TTC549 (cell line): Measurements from ENCODE around the gene CYP3A4.
"Not testable (repeated sequence)": the region's sequence is repeated elsewhere in the genome, so short reads cannot be mapped to it uniquely, and the experiment has no call there.

Source experiments
- FAIRE-seq: peaks from 2 replicates; lab custom pipeline; 2012; peaks lifted over from hg19 to GRCh38; lab: Jason Lieb, UNC

CYP3A4 gene

DNA sequence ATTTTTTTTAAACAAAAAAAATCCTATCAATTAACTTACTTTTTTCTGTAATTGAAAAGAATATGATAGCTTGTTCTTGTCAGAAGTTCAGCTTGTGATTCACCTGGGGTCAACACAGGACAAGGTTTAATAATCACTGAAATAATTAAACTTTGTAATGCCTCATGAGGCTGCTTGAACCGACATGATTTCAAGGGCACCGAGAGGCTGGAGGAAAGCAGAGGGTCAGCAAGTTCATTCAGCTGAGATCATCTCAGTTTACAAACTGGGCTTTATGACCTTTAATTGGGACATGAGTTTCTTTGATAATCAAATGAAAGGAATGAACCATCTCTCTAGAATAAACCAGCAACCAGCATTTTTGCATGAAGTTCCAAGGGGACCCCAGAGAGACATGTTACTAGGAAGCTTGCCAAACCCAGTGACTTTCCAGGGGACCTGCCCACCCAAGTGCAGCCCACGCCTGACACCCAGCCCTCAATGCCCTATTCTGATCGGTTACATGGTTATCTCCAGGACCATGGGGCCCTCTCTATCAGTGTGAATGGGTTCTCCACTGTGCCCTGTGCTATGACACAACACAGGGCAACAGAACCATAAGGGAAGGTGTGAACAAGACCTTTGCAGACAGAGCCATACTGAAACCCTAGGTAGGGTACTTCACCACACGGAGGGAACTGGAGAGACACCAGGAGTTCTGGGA, 7.8 kb upstream of the CYP3A4 start:
- no peak for FAIRE-seq

- no peak for FAIRE-seq
Observed at GRCh38 chr7:99791021-99791420, 7.0 kb upstream of the CYP3A4 start.

- no peak for FAIRE-seq
Observed at GRCh38 chr7:99790407-99790806, 6.4 kb upstream of the CYP3A4 start.

- no peak for FAIRE-seq
Observed at GRCh38 chr7:99789441-99790070, 5.6 kb upstream of the CYP3A4 start.

- FAIRE-seq, result no peak
Observed at GRCh38 chr7:99788554-99788953, 4.6 kb upstream of the CYP3A4 start.

DNA sequence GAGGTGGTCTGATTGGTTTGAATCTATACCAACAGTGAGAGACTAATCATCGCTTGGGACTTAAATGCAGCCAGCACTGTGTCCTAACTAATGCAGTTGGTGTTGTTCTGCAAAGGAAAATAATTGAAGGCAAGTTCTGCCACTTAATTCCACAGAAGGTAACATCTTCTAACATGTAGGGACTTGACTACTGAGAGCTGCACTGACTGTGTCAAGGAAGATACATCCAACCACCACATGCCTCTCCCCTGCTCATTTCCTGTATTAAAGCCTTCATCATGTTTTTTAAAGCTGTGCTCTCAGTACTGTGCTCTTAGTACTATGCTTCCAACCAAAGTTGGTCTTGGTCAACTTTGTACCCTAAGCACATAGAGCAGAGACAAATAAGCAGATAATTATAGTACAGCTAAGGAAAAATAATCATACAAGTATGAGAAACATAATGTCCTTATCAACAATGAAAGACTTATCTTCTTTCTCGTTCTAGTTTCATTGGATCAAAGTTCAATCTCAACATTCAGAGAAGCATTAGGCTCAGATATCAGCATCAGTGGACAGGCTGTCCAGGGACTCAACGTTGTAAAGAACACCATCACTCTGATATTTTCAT, 2.8 kb upstream of the CYP3A4 start:
- FAIRE-seq, result no peak

GRCh38 chr7:99785654-99786053, 1.7 kb upstream of the CYP3A4 start:
- not testable (repeated sequence) for FAIRE-seq

- FAIRE-seq, result no peak
Observed at GRCh38 chr7:99782012-99782953, 1.7 kb downstream of the CYP3A4 start.

GRCh38 chr7:99780588-99780987, 3.4 kb downstream of the CYP3A4 start:
- FAIRE-seq, result no peak

DNA sequence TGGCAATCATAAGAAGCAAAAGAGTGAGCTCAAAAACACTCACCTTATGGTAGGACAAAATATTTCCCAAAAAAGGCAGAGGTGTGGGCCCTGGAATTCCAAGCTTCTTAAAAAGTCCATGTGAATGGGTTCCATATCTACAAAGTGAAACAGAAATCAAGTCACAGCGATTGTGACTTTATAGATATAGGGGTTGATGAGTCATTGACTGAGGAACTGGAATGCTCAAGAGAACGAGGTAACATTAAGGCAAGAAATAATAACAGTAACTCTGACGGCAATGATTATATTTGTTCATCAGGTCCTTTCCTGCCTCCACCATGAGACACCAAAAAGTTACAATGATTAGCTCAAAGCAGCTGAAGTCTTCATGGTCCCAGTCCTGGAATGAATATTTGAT, 4.0 kb downstream of the CYP3A4 start:
- FAIRE-seq, result no peak

DNA sequence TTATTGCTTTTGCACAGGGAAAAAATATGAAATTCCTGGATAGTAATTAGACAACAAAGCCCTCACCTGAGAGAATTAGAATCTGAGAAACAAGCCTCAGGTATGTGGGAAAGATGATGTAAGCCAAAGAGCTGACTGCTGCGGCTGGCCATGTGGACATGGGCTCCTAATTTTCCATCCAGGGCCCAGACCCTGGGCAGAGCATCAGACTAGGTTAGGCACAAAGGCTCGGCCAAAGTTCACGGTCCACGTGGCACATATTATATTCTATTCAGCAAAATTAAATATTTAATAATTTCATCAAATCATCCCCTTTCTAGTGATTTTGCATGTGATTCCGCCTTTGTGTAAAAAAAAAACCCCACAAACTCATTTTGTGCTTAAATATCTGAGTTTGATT, 5.1 kb downstream of the CYP3A4 start:
- no peak for FAIRE-seq

DNA sequence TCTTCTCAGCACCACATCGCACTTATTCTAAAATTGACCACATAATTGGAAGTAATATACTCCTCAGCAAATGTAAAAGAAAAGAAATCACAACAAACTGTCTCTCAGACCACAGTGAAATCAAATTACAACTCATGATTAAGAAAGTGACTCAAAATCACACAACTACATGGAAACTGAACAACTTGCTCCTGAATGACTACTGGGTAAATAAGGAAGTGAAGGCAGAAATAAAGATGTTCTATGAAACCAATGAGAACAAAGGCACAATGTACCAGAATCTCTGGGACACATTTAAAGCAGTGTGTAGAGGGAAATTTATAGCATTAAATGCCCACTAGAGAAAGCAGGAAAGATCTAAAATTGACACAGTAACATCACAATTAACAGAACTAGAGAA, 10.6 kb downstream of the CYP3A4 start:
- FAIRE-seq, result not testable (repeated sequence)

DNA sequence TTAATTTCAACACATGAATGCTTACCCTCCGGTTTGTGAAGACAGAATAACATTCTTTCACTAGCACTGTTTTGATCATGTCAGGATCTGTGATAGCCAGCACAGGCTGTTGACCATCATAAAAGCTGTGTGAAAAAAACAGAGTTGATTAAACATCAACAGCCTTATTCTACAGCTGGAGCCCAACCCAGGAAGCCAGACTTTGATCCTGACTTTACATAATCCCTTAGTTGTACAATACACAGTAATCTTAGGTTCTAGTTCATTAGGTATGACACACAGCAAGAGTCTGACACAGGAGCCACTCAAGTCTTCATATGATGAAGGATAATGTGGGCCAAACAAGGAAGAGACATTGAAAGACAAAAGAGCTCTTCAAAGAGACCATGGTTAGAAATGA, 11.4 kb downstream of the CYP3A4 start:
- no peak for FAIRE-seq

DNA sequence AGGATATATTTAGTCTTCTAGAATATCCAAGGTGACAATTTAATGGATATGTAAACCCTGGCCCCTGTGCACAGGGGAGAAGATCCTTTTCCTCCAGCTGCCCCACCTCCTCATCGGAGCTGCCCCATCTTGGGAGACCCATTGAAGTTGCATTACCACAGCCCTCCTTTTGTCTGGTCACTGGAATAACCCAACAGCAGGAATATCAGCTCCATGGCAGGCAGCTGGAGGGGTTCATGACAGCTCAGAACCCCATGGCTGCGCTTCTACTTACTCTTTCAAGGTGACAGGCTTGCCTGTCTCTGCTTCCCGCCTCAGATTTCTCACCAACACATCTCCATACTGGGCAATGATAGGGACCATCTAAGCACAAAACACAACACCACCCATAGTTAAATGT, 14.5 kb downstream of the CYP3A4 start:
- FAIRE-seq, result not testable (repeated sequence)

DNA sequence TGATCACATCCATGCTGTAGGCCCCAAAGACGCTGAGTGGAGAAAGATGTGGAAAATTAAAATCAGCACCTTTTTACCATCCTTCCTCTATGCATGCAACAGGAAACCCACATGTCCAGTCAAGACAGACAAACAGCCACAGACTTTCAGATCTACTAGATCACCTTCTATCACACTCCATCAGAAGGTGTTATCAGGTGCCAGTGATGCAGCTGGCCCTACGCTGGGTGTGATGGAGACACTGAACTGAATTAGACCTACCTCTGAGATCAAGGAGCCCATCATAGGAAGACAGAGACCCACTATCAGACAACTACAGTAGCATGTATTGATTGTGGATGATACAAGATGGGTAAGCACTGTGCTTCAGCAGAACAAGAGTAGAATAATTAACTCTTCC, 15.5 kb downstream of the CYP3A4 start:
- no peak for FAIRE-seq

DNA sequence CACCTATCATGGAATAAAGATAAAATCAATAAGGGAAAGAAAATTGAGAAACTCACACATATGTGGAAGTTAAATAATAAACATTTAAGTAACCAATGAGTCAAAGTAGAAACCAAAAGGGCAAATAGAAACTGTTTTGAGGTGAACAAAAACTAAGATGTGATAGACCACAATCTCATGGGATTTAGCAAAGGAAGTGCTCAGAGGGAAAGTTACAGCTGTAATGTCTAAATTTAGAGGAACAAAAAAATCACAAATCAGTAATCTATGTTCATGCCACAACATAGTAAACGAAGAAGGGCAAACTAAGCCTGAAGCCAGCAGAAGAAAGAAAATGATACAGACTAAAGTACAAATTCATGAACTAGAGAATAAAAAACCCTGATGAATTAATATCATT, 16.3 kb downstream of the CYP3A4 start:
- no peak for FAIRE-seq

DNA sequence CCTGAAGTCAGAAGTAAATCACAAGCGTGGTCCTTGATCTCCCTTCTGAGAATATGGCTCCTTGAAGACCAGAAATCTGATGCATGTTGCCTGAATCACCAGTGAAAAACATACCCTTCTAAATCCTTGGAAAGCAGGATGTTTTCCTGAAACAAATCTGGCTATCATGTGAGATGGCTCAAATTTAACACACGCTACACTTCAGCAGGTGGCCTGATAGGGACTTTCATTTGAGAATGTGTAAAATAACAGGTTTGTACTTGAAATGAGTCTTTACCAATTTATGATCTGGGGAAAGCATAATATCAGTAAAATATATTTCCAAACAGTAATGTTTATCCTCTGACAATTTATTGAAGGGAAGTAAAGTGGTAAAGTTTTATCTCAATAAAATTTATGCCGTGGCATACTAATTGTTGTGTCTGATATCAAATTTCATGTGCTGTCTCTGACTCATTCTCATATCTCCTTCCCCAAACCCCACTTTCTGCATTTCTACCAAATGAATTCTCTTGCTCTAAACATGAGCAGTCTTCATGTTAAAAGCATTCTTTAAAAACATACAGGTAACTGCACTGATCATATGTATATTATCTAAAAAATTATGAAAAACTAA, 17.4 kb downstream of the CYP3A4 start:
- FAIRE-seq, result no peak

DNA sequence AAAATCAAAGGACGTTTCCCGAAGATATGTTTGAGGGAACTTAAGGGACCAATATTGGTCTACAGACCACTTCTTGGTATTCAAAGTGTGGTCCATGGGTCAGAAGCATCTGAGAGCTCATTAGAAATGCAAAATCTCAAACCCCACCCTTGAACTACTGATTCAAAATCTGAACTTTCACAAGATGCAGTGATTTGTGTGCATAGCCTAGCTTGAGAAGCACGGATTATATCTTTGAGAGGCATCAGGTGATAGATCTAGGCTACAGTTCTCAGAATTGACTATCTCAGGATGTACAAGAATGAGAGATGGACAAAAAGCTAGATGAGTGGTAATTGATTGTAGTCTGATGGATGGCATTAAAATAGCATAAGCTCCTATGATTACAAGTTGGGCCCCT, 19.5 kb downstream of the CYP3A4 start:
- no peak for FAIRE-seq

GRCh38 chr7:99762680-99763327, 21.2 kb downstream of the CYP3A4 start:
- no peak for FAIRE-seq

GRCh38 chr7:99755085-99755484, 28.9 kb downstream of the CYP3A4 start:
- FAIRE-seq, result no peak

DNA sequence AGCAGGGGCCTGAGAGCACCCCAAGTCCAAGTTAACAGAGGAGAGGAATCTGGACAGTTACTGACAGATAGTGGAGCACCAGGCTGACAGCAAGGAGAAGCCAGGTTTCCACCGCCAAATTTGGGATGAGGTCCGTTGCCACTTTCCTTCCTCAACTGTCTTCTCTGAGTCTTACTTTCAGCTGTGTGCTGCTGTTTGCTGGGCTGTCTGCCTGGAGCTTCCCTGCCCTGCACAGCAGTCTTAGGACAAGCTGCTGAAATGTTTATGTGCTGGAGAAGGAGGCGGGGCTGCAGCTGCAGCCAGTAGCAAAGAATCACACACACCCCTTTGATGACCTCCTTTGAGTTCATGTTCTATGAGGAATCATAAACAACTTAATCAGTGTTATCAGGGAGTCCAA, 31.6 kb downstream of the CYP3A4 start:
- no peak for FAIRE-seq
